Measurements from ENCODE around the gene RAPH1. TPM values are rescaled to one million over a fixed set of nuclear protein-coding genes. Genes with fewer than 3 reads are reported as not detected.

RAPH1 gene
- total and polyA plus RNA-seq, 2 experiments from 2014 or later: 5.0 to 36.2 TPM

DNA sequence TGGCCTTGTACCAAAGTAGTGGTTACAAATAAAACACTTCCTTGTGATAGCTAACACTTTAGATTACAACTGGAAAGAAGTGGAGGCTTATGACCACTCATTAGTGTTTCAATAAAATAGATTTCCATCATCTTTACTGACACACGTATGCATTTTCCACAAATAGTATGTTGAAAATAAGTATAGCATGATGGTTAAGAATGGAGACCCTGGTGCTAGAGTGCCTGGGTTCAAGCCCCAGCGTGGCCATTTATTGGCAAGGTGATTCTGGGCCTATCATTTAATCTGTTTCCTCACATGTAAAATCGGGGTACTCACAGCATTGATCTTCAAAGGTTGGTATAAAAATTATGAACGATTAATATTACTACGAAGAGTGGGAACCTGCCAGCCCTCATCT lies 54.5 kb downstream of the RAPH1 start:
- no peak overlapping the region for H3K4me2 ChIP-seq
- H3K4me3 ChIP-seq: no peak overlapping the region
- no peak for DNase-seq (ENCODE audit: low spot score)
- no peaks in the 10 kb centered on the region for H3K27me3 ChIP-seq (ENCODE audit: insufficient read depth)
- H3F3A ChIP-seq (replicated peaks; ENCODE audit: low read depth): 0 out of 2 replicates have a peak, but pooled peaks cover 3% of the 10 kb centered on the region
- H3K4me1 ChIP-seq (ENCODE audit: insufficient read depth): peaks cover 7% of the 10 kb centered on the region; the same call in 1 of the 2 replicates
- no peaks in the 10 kb centered on the region for H3K9me2 ChIP-seq (ENCODE audit: insufficient read depth)
- no peaks in the 10 kb centered on the region for H3K9me3 Mint-ChIP-seq
- H3K36me3 Mint-ChIP-seq (ENCODE audit: low read depth): no peaks in the 10 kb centered on the region
- TF ChIP-seq EZH2 (IDR thresholded peaks at IDR 0.05; ENCODE audit: low read depth, unreplicated experiment): no peak
- no peak for TF ChIP-seq POLR2AphosphoS5 (IDR thresholded peaks at IDR 0.05; ENCODE audit: low read depth)
- no peak for TF ChIP-seq CREB1 (CRISPR knock-in tag; IDR thresholded peaks at IDR 0.05; ENCODE audit: low read depth)
- H3K4me3 Mint-ChIP-seq: no peak overlapping the region
- H3K27me3 Mint-ChIP-seq (ENCODE audit: insufficient read depth, low read depth, poor library complexity): peaks cover 6% of the 10 kb centered on the region
- H3K4me1 Mint-ChIP-seq: peaks cover 7% of the 10 kb centered on the region
- ATAC-seq: no peak
- H4K20me1 ChIP-seq (replicated peaks; ENCODE audit: insufficient read depth): peaks cover 3% of the 10 kb centered on the region; the same call in 1 of the 2 replicates
- H3K36me3 ChIP-seq (ENCODE audit: insufficient read depth): no peaks in the 10 kb centered on the region
- H3K79me2 ChIP-seq (replicated peaks; ENCODE audit: insufficient read depth): peaks cover 3% of the 10 kb centered on the region; the same call in 1 of the 2 replicates
- H2AFZ ChIP-seq: no peak overlapping the region
- H3K27ac Mint-ChIP-seq: no peak overlapping the region
- H3K27ac ChIP-seq (ENCODE audit: low read depth): no peak overlapping the region

DNA sequence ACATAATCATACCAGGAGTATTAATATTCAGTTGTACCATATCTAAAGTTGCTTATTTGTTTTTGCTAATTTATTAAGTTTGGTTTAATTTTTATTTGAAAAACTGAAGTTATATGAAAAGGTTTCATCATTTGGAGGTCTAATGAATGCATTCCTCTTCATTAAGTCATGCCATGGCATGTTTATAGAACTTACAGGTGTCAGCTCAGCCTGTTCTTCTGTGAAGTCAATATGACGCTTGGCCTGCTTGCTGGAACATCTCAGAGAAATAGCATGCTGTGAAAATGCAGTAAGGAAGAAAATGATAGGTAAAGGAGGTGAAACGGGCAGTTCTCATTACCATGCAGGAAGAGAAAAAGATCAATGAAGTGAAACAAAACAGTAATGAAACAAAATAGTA lies 58.2 kb downstream of the RAPH1 start:
- Mint-ChIP-seq H3K27ac (no peak overlapping the region), H3K27me3 (ENCODE audit: insufficient read depth, low read depth, poor library complexity) (peaks cover 4% of the 10 kb centered on the region), H3K9me3 (no peaks in the 10 kb centered on the region), H3K4me3 (no peak overlapping the region), H3K36me3 (ENCODE audit: low read depth) (no peaks in the 10 kb centered on the region), H3K4me1 (no peaks in the 10 kb centered on the region)
- H3K27ac ChIP-seq (ENCODE audit: low read depth): no peak overlapping the region
- H3K4me2 ChIP-seq: no peak overlapping the region
- no peaks in the 10 kb centered on the region for H3K36me3 ChIP-seq (ENCODE audit: insufficient read depth)
- TF ChIP-seq REST (IDR thresholded peaks at IDR 0.05; ENCODE audit: unreplicated experiment) (no peak), NANOG (IDR thresholded peaks at IDR 0.05; ENCODE audit: borderline replicate concordance) (no peak), EZH2phosphoT487 (IDR thresholded peaks at IDR 0.05; ENCODE audit: unreplicated experiment) (no peak), EZH2 (IDR thresholded peaks at IDR 0.05; ENCODE audit: low read depth, unreplicated experiment) (no peak)
- TF ChIP-seq, protein P1, sequence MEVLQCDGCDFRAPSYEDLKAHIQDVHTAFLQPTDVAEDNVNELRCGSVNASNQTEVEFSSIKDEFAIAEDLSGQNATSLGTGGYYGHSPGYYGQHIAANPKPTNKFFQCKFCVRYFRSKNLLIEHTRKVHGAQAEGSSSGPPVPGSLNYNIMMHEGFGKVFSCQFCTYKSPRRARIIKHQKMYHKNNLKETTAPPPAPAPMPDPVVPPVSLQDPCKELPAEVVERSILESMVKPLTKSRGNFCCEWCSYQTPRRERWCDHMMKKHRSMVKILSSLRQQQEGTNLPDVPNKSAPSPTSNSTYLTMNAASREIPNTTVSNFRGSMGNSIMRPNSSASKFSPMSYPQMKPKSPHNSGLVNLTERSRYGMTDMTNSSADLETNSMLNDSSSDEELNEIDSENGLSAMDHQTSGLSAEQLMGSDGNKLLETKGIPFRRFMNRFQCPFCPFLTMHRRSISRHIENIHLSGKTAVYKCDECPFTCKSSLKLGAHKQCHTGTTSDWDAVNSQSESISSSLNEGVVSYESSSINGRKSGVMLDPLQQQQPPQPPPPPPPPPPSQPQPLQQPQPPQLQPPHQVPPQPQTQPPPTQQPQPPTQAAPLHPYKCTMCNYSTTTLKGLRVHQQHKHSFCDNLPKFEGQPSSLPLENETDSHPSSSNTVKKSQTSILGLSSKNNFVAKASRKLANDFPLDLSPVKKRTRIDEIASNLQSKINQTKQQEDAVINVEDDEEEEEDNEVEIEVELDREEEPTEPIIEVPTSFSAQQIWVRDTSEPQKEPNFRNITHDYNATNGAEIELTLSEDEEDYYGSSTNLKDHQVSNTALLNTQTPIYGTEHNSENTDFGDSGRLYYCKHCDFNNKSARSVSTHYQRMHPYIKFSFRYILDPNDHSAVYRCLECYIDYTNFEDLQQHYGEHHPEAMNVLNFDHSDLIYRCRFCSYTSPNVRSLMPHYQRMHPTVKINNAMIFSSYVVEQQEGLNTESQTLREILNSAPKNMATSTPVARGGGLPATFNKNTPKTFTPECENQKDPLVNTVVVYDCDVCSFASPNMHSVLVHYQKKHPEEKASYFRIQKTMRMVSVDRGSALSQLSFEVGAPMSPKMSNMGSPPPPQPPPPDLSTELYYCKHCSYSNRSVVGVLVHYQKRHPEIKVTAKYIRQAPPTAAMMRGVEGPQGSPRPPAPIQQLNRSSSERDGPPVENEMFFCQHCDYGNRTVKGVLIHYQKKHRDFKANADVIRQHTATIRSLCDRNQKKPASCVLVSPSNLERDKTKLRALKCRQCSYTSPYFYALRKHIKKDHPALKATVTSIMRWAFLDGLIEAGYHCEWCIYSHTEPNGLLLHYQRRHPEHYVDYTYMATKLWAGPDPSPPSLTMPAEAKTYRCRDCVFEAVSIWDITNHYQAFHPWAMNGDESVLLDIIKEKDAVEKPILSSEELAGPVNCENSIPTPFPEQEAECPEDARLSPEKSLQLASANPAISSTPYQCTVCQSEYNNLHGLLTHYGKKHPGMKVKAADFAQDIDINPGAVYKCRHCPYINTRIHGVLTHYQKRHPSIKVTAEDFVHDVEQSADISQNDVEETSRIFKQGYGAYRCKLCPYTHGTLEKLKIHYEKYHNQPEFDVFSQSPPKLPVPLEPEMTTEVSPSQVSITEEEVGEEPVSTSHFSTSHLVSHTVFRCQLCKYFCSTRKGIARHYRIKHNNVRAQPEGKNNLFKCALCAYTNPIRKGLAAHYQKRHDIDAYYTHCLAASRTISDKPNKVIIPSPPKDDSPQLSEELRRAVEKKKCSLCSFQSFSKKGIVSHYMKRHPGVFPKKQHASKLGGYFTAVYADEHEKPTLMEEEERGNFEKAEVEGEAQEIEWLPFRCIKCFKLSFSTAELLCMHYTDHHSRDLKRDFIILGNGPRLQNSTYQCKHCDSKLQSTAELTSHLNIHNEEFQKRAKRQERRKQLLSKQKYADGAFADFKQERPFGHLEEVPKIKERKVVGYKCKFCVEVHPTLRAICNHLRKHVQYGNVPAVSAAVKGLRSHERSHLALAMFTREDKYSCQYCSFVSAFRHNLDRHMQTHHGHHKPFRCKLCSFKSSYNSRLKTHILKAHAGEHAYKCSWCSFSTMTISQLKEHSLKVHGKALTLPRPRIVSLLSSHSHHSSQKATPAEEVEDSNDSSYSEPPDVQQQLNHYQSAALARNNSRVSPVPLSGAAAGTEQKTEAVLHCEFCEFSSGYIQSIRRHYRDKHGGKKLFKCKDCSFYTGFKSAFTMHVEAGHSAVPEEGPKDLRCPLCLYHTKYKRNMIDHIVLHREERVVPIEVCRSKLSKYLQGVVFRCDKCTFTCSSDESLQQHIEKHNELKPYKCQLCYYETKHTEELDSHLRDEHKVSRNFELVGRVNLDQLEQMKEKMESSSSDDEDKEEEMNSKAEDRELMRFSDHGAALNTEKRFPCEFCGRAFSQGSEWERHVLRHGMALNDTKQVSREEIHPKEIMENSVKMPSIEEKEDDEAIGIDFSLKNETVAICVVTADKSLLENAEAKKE (CRISPR knock-in tag; IDR thresholded peaks at IDR 0.05): no peak
- no peak for ATAC-seq
- H3F3A ChIP-seq (replicated peaks; ENCODE audit: low read depth): no peaks in the 10 kb centered on the region
- no peaks in the 10 kb centered on the region for H3K27me3 ChIP-seq (ENCODE audit: insufficient read depth)
- H2AFZ ChIP-seq: no peak overlapping the region
- DNase-seq (ENCODE audit: low spot score): no peak
- H3K4me3 ChIP-seq: no peak overlapping the region
- H3K4me1 ChIP-seq (ENCODE audit: insufficient read depth): no peaks in the 10 kb centered on the region
- H3K9me2 ChIP-seq (ENCODE audit: insufficient read depth): no peaks in the 10 kb centered on the region
- H4K20me1 ChIP-seq (replicated peaks; ENCODE audit: insufficient read depth): no peaks in the 10 kb centered on the region
- no peaks in the 10 kb centered on the region for H3K79me2 ChIP-seq (replicated peaks; ENCODE audit: insufficient read depth)

Measured in GM23338 (cell line).